Measurements from ENCODE around the gene MAPKAPK2. TPM values are rescaled to one million over a fixed set of nuclear protein-coding genes. Genes with fewer than 3 reads are reported as not detected.

Gene MAPKAPK2
- polyA plus RNA-seq, 1 of the 3 experiments (the other 2 are of a cell fraction), result 46.8 TPM

DNA sequence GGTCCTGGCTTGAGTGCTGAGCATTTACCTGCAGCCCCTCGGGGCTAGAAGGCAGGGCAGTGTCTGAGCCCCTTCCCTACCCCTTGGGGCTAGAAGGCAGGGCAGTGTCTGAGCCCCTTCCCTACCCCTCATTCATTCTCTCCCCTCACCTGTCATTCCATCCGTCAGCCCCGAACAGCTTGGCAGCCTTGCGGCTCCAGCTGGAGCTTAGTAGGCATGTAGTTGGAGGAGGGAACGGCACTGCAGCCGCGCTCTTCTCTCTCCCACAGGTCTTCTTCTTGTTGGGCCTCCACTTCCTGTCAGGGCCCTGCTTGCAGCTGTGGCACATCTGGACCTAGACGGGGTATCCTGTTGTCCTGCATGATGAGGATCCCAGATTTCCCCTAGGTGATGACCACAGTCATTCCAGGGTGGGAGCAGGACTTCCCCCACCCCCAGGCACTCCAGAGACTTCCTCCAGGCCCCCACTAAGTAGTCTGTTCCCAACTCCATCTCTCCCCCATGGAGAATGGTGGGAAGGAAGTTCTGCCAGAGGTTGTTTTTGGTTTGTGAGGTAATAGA is 22.2 kb downstream of the MAPKAPK2 start (continued):
- TF ChIP-seq REST (IDR thresholded peaks at IDR 0.05; ENCODE audit: low read depth, low read length), result no peak
- TF ChIP-seq FOXJ3 (CRISPR knock-in tag; IDR thresholded peaks at IDR 0.05), result no peak
- no peak for TF ChIP-seq NFIC (IDR thresholded peaks at IDR 0.05; ENCODE audit: borderline replicate concordance)
- TF ChIP-seq, protein P1, sequence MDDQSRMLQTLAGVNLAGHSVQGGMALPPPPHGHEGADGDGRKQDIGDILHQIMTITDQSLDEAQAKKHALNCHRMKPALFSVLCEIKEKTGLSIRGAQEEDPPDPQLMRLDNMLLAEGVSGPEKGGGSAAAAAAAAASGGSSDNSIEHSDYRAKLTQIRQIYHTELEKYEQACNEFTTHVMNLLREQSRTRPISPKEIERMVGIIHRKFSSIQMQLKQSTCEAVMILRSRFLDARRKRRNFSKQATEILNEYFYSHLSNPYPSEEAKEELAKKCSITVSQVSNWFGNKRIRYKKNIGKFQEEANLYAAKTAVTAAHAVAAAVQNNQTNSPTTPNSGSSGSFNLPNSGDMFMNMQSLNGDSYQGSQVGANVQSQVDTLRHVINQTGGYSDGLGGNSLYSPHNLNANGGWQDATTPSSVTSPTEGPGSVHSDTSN (IDR thresholded peaks at IDR 0.05), result no peak
- TF ChIP-seq CHD2 (IDR thresholded peaks at IDR 0.05; ENCODE audit: low read length, partially characterized antibody), result no peak
- no peak for TF ChIP-seq RXRA (IDR thresholded peaks at IDR 0.05; ENCODE audit: borderline replicate concordance, low read depth)
- TF ChIP-seq USF1 (IDR thresholded peaks at IDR 0.05; ENCODE audit: borderline replicate concordance, low read depth), result no peak
- no peak for TF ChIP-seq MXI1 (IDR thresholded peaks at IDR 0.05; ENCODE audit: low read depth, low read length)
- no peak for TF ChIP-seq TCF12 (IDR thresholded peaks at IDR 0.05)
- no peak for TF ChIP-seq SIN3A (IDR thresholded peaks at IDR 0.05; ENCODE audit: borderline replicate concordance, low read depth, low read length)
- TF ChIP-seq GATA2 (CRISPR knock-in tag; IDR thresholded peaks at IDR 0.05), result no peak
- TF ChIP-seq EZH2phosphoT487 (IDR thresholded peaks at IDR 0.05; ENCODE audit: borderline replicate concordance, low read depth), result no peak

- 92% methylated on average over 2 of the region's 2 CpGs for WGBS (ENCODE audit: low lambda C conversion rate)
- no peaks in the 10 kb centered on the region for H3K27me3 ChIP-seq (ENCODE audit: insufficient read depth)
- no peak for TF ChIP-seq GABPA (IDR thresholded peaks at IDR 0.05; ENCODE audit: low read depth)
- TF ChIP-seq, protein P1 (IDR thresholded peaks at IDR 0.05), result no peak
- TF ChIP-seq SMC3 (IDR thresholded peaks at IDR 0.05; ENCODE audit: low read depth, low read length), result no peak
- TF ChIP-seq JUND (IDR thresholded peaks at IDR 0.05), result no peak
- H3K4me1 ChIP-seq (ENCODE audit: control insufficient read depth in 1 of 2, insufficient read depth in 2 of 2, low read depth in 1 of 2, low read length in 1 of 2), result peaks cover 21 to 29% of the 10 kb centered on the region in 2 experiments; a peak in 2 of 4 replicates
- no peak overlapping the region for H3K9ac ChIP-seq
- no peak for DNase-seq
- H3K27ac ChIP-seq (ENCODE audit: low read depth in 2 of 2, low read length in 1 of 2), result no peak overlapping the region
- no peak overlapping the region for H3K4me2 ChIP-seq
- H2AFZ ChIP-seq (ENCODE audit: low read depth), result no peak overlapping the region
- POLR2A ChIA-PET, result no interaction called here
- peaks cover 100% of the 10 kb centered on the region for H4K20me1 ChIP-seq (ENCODE audit: insufficient read depth)
- H3F3A ChIP-seq (replicated peaks; ENCODE audit: insufficient read depth), result no peaks in the 10 kb centered on the region
- CTCF ChIA-PET, result interaction anchor here (1.6 kb wide), 1 partner anchor 44 kb away, joined by 3 read pairs; no protein-coding TSS in a partner anchor
- H3K4me3 ChIP-seq (ENCODE audit: low read depth in 2 of 2, low read length in 1 of 2), result no peak overlapping the region
- peaks cover 99% of the 10 kb centered on the region for H3K79me2 ChIP-seq (ENCODE audit: insufficient read depth)
- no peaks in the 10 kb centered on the region for H3K9me3 ChIP-seq
- H3K9me2 ChIP-seq, result no peaks in the 10 kb centered on the region
- no peaks in the 10 kb centered on the region for H3K36me3 ChIP-seq (replicated peaks in 1 of 2; ENCODE audit: control insufficient read depth in 1 of 2, insufficient read depth in 2 of 2, low read length in 1 of 2)
Observed at GRCh38 chr1:206708058-206708457, 23.4 kb downstream of the MAPKAPK2 start.

All from SK-N-SH (cell line).